Measurements from ENCODE around the gene L2HGDH.

The L2HGDH gene

GRCh38 chr14:50210074-50210473 lies 102.0 kb downstream of the L2HGDH start:
- DNase-seq (ENCODE audit: low read depth in 1 of 2, low spot score in 1 of 2): no peak
- H3K27ac ChIP-seq (replicated peaks): no peak overlapping the region
- no peak overlapping the region for H3K4me3 ChIP-seq (replicated peaks; ENCODE audit: insufficient read depth, low read length)
- no peaks in the 10 kb centered on the region for H3K27me3 ChIP-seq (ENCODE audit: insufficient read depth, poor library complexity, severe bottlenecking)
- TF ChIP-seq GABPA (IDR thresholded peaks at IDR 0.05; ENCODE audit: low read depth) (no peak), POLR2AphosphoS5 (IDR thresholded peaks at IDR 0.05; ENCODE audit: low read depth) (no peak), CTCF (IDR thresholded peaks at IDR 0.05; ENCODE audit: insufficient read depth, low read length) (no peak), SPI1 (IDR thresholded peaks at IDR 0.05; ENCODE audit: borderline replicate concordance, low read depth) (no peak)
- TF ChIP-seq, protein P1, sequence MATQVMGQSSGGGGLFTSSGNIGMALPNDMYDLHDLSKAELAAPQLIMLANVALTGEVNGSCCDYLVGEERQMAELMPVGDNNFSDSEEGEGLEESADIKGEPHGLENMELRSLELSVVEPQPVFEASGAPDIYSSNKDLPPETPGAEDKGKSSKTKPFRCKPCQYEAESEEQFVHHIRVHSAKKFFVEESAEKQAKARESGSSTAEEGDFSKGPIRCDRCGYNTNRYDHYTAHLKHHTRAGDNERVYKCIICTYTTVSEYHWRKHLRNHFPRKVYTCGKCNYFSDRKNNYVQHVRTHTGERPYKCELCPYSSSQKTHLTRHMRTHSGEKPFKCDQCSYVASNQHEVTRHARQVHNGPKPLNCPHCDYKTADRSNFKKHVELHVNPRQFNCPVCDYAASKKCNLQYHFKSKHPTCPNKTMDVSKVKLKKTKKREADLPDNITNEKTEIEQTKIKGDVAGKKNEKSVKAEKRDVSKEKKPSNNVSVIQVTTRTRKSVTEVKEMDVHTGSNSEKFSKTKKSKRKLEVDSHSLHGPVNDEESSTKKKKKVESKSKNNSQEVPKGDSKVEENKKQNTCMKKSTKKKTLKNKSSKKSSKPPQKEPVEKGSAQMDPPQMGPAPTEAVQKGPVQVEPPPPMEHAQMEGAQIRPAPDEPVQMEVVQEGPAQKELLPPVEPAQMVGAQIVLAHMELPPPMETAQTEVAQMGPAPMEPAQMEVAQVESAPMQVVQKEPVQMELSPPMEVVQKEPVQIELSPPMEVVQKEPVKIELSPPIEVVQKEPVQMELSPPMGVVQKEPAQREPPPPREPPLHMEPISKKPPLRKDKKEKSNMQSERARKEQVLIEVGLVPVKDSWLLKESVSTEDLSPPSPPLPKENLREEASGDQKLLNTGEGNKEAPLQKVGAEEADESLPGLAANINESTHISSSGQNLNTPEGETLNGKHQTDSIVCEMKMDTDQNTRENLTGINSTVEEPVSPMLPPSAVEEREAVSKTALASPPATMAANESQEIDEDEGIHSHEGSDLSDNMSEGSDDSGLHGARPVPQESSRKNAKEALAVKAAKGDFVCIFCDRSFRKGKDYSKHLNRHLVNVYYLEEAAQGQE (IDR thresholded peaks at IDR 0.05; ENCODE audit: insufficient replicate concordance, low read depth): no peak

DNA sequence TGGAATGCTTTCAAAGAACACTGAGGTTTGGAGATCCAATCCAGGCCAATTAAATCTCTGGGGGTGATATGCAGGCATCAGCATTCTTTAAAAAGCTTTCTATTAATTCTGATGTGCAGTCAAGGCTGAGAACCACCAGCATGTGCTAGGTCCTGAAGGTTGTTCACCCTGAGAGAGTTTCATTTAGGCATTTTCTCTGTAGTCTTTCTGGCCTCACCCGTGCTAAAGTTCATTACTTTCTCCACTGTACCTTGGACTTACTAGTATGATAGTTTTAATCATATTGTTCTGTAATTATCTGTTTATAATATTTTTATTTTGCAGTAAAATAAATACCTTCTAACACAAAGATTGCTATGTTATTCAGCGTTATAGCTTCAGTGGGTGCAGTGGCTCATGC lies 113.5 kb downstream of the L2HGDH start:
- Histone ChIP-seq H3K27me3 (ENCODE audit: insufficient read depth, poor library complexity, severe bottlenecking) (no peaks in the 10 kb centered on the region), H3K27ac (replicated peaks) (no peak overlapping the region), H3K4me3 (replicated peaks; ENCODE audit: insufficient read depth, low read length) (no peak overlapping the region)
- no peak for DNase-seq (ENCODE audit: low read depth in 1 of 2, low spot score in 1 of 2)
- TF ChIP-seq SPI1 (IDR thresholded peaks at IDR 0.05; ENCODE audit: borderline replicate concordance, low read depth): no peak

DNA sequence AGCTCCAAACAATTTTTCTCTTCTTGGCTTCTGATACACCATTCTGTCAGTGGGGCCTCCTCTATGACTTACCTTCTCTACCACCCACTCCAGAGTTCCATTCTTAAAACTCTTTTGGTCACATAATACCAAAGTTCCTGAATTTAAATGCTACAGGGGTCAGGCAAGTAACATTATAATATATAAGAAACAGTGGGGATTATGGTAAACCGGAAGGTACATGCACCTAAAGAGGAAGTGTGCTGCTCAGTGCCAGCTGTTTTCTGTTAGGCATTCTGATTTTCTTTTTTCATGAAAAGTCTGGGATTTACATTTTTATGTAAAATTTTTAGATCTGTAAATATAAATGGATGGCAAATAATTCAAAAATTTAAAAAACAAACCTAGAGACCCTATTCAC lies 120.5 kb downstream of the L2HGDH start:
- DNase-seq (ENCODE audit: low read depth in 1 of 2, low spot score in 1 of 2): no peak
- TF ChIP-seq SPI1 (IDR thresholded peaks at IDR 0.05; ENCODE audit: borderline replicate concordance, low read depth): peak; percentile 89
- TF ChIP-seq, protein P1 (IDR thresholded peaks at IDR 0.05; ENCODE audit: insufficient replicate concordance, low read depth): no peak
- TF ChIP-seq CTCF (IDR thresholded peaks at IDR 0.05; ENCODE audit: insufficient read depth, low read length): no peak
- Histone ChIP-seq H3K27ac (replicated peaks) (no peak overlapping the region; the same call in 1 of the 2 replicates), H3K4me3 (replicated peaks; ENCODE audit: insufficient read depth, low read length) (no peak overlapping the region), H3K27me3 (ENCODE audit: insufficient read depth, poor library complexity, severe bottlenecking) (no peaks in the 10 kb centered on the region)

Small RNA genes lying within 50 kb of the gene (microRNA-seq; reads per million reads assigned to microRNA genes)
- 1.2 reads per million for gene MIR4504
